GM18873 (cell line): ENCODE measurements around the gene DEDD.
A peak's percentile ranks its signal among the peaks of the same experiment; 100 is the strongest.
"Not testable (repeated sequence)": the region's sequence is repeated elsewhere in the genome, so short reads cannot be mapped to it uniquely, and the experiment has no call there.

ENCODE experiments used
- ATAC-seq: cut with Tn5 transposase; IDR thresholded peaks from one replicate; pipeline ENCODE4 v1.9.1; 2021; ENCODE audit warnings: mild to moderate bottlenecking, moderate library complexity, moderate number of reproducible peaks; ENCODE audit not compliant: unreplicated experiment, low FRiP score

The DEDD gene

GRCh38 chr1:161130266-161130665 is 2.2 kb downstream of the DEDD start:
- no peak for ATAC-seq

GRCh38 chr1:161128591-161129420 is 3.7 kb downstream of the DEDD start:
- ATAC-seq, result no peak

GRCh38 chr1:161127649-161128048 is 4.8 kb downstream of the DEDD start:
- no peak for ATAC-seq

GRCh38 chr1:161122967-161123366 is 9.5 kb downstream of the DEDD start:
- no peak for ATAC-seq

- ATAC-seq, result no peak
These were observed 10.6 kb downstream of the DEDD start for GRCh38 chr1:161121834-161122233.

GRCh38 chr1:161121042-161121650 is 11.3 kb downstream of the DEDD start:
- ATAC-seq, result no peak

- peak; percentile 35 for ATAC-seq
These were observed 13.2 kb downstream of the DEDD start for GRCh38 chr1:161119092-161119903.

GRCh38 chr1:161117759-161118581 is 14.5 kb downstream of the DEDD start, which contains the start of the genes NIT1 and PFDN2:
Gene NIT1, plus strand, starts transcription at chr1:161118105. Its CDS starts 72 bp downstream, at chr1:161118177.
Gene PFDN2, minus strand, starts transcription at chr1:161118037. Its CDS starts 11 bp downstream, at chr1:161118026.
- ATAC-seq, result peak; percentile 65

GRCh38 chr1:161115961-161116360 is 16.5 kb downstream of the DEDD start:
- ATAC-seq, result not testable (repeated sequence)

GRCh38 chr1:161115132-161115711 is 17.2 kb downstream of the DEDD start:
- ATAC-seq, result no peak

- no peak for ATAC-seq
These were observed 17.9 kb downstream of the DEDD start for GRCh38 chr1:161114556-161114955.

GRCh38 chr1:161113915-161114314 is 18.6 kb downstream of the DEDD start:
- ATAC-seq, result no peak

GRCh38 chr1:161111527-161111926 is 20.9 kb downstream of the DEDD start:
- ATAC-seq, result no peak

- ATAC-seq, result no peak
These were observed 21.4 kb downstream of the DEDD start for GRCh38 chr1:161111117-161111516.

GRCh38 chr1:161106431-161106830 is 26.0 kb downstream of the DEDD start:
- no peak for ATAC-seq

- no peak for ATAC-seq
These were observed 31.9 kb downstream of the DEDD start for GRCh38 chr1:161100556-161100955.

GRCh38 chr1:161099090-161099802 is 33.2 kb downstream of the DEDD start:
- ATAC-seq, result no peak

- ATAC-seq, result peak; percentile 57
These were observed 34.0 kb downstream of the DEDD start, which contains the start of gene KLHDC9 for GRCh38 chr1:161098210-161099068. Gene KLHDC9, plus strand, starts transcription at chr1:161098361. Its CDS starts 175 bp downstream, at chr1:161098536.
